Activated T-helper 1 cell treated with anti-CD3 and anti-CD28 coated beads, Interleukin-12 subunit alpha, Interleukin-12 subunit beta, Interleukin-2, Interleukin-4 antibody, amounts not matched to agents 30 ng/mL and 10 ng/mL and 1 ng/mL, durations not matched to agents 14 hours and 24 hours and 36 hours (primary cell): ENCODE results near the gene MCEE. TPM values are rescaled to one million over a fixed set of nuclear protein-coding genes. Genes with fewer than 3 reads are reported as not detected.

Experiments
- DNase-seq: peaks from one replicate; pipeline ENCODE4 v3.0.0; 2021; ENCODE audit warnings: low spot score
- H3K27ac Mint-ChIP-seq: one replicate; pipeline ENCODE4 v1.8.0; 2021; ENCODE audit warnings: mild to moderate bottlenecking, mixed read lengths
- H3K27me3 Mint-ChIP-seq: one replicate; pipeline ENCODE4 v1.8.0; 2022; ENCODE audit warnings: mild to moderate bottlenecking, moderate library complexity, mixed read lengths; ENCODE audit not compliant: insufficient read depth
- H3K36me3 Mint-ChIP-seq: one replicate; pipeline ENCODE4 v1.8.0; 2021; ENCODE audit warnings: low read depth, mixed read lengths
- H3K4me1 Mint-ChIP-seq: one replicate; pipeline ENCODE4 v1.8.0; 2021; ENCODE audit warnings: low read depth, mixed read lengths
- H3K4me3 Mint-ChIP-seq: one replicate; pipeline ENCODE4 v1.8.0; 2021; ENCODE audit warnings: mild to moderate bottlenecking, moderate library complexity, mixed read lengths
- H3K9me3 Mint-ChIP-seq: one replicate; pipeline ENCODE4 v1.8.0; 2021; ENCODE audit warnings: mixed read lengths
- intact Hi-C: fragments of 100-400 bp; cut with micrococcal nuclease; formaldehyde crosslinking; loops from one replicate; pipeline ENCODE4 v1.15.1; 2024
- total RNA-seq: library from RNA; stranded (reverse); gene quantifications from 2 replicates; pipeline ENCODE4 v1.2.3, GENCODE V29; 2022

Gene MCEE
- total RNA-seq, 1 donor from 2014 or later: 14.7 TPM

DNA sequence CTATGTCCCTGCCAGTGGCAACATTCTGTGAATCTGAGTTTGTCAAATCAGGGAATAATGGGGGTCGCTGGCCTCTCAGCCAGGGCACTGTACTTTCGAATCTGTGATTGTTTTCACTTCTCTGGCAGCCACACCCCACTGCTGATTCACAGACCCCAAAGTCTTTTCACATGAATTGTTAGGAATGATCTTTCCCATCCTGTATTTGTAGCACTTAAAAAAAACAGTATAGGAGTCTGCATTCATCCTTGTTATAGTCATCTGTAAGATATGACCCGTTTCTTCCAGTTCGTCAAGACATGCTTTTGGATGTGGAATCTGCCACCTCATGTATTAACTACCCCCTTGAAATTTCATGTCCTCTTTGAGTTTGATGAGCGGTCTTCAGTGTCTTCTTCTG lies 60.7 kb downstream of the MCEE start:
- Mint-ChIP-seq H3K4me1 (peaks cover 64% of the 10 kb centered on the region), H3K27ac (peak overlapping the region; percentile 97), H3K36me3 (peaks cover 32% of the 10 kb centered on the region), H3K27me3 (no peaks in the 10 kb centered on the region), H3K4me3 (peak overlapping the region; percentile 93), H3K9me3 (no peaks in the 10 kb centered on the region)
- no peak for DNase-seq
- intact Hi-C loops: loop anchor here (2.0 to 10.0 kb wide), 2 partner anchors 75 to 205 kb away; partner anchors contain the start of gene TEX261

GRCh38 chr2:71068218-71069035 lies 61.6 kb downstream of the MCEE start, which contains the start of gene NAGK:
Gene NAGK (plus strand): TSS chr2:71068648. CDS start chr2:71068684, 36 bp downstream.
- Mint-ChIP-seq H3K9me3 (no peaks in the 10 kb centered on the region), H3K27me3 (no peaks in the 10 kb centered on the region), H3K4me3 (peak within 1 kb of the TSS; percentile 93), H3K27ac (peak within 1 kb of the TSS; percentile 97), H3K4me1 (peaks cover 55% of the 10 kb centered on the region), H3K36me3 (peaks cover 22% of the 10 kb centered on the region)
- intact Hi-C loops: loop anchor here (1.0 to 10.0 kb wide), 8 partner anchors 19 to 263 kb away; partner anchors contain the start of genes MCEE, MPHOSPH10, PAIP2B and TEX261
- DNase-seq: peak; percentile 98

GRCh38 chr2:71067567-71068217 lies 62.3 kb downstream of the MCEE start:
- no peak for DNase-seq
- Mint-ChIP-seq H3K9me3 (no peaks in the 10 kb centered on the region), H3K4me1 (peaks cover 48% of the 10 kb centered on the region), H3K27ac (peak overlapping the region; percentile 97), H3K27me3 (peaks cover 4% of the 10 kb centered on the region), H3K4me3 (peak overlapping the region; percentile 93), H3K36me3 (peaks cover 18% of the 10 kb centered on the region)
- intact Hi-C loops: loop anchor here (1.0 to 10.0 kb wide), 8 partner anchors 18 to 264 kb away; partner anchors contain the start of genes MCEE, MPHOSPH10, PAIP2B and TEX261

DNA sequence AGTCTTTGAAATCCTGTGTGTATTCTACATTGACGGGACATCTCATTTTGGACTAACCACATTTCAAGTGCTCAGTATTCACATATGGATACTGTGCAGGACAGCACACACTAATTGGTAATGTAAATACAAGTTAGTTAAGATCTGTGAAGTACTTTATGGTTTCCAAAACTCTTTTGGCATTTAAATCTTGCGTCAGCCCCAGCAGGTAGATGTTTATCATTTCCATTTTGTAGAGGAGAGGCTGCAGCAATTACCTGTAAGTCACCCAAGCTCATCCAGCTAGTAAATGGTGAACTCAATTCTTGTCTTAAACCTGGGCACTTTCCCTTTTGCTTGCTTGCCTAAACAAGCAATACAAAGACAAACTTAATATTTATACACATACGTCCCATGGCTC lies 63.2 kb downstream of the MCEE start:
- H3K36me3 Mint-ChIP-seq: peaks cover 14% of the 10 kb centered on the region
- peaks cover 8% of the 10 kb centered on the region for H3K27me3 Mint-ChIP-seq
- no peak for DNase-seq
- no peaks in the 10 kb centered on the region for H3K9me3 Mint-ChIP-seq
- no peak overlapping the region for H3K27ac Mint-ChIP-seq
- peak overlapping the region; percentile 41 for H3K4me3 Mint-ChIP-seq
- peaks cover 40% of the 10 kb centered on the region for H3K4me1 Mint-ChIP-seq
- intact Hi-C loops: loop anchor here (10.0 kb wide), 1 partner anchor 208 kb away; no protein-coding TSS in a partner anchor

DNA sequence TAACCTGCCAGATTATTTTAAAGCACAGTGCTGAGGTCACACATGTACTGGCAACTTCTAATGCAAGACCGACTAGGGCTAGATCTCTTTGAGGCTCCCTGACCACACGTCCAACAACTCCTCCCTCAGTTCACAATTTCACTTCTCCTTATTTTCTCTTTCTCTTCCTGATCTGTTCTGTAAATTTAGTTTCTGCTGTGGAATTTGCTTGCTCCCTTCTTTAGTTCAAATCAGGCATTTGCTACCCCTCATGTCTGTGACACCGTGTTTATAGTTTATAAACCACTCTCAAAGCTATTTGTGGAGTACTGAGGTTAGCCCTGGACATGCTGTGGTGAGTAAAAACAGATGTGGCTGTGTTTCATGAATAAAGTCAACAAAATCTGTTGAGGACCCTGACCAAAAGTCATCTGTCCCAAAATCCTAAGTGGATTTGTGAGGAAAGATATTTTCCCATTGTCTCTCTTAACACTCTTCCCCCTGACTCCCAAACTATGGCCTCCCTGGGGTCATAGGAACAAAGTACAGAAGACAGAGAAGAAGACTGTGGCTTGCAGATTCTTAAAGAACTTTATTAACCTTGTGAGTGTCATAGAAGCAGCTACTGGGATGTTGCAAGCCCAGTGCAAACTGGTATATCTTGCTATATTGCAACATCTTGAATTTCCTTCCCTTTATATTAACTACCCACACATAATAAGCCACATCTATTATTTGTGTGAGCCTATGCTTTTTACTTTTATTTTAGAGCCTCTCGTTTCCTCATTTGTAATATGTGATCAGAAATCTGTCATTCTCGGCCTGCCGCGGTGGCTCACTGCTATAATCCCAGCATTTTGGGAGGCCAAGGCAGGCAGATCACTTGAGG lies 65.0 kb downstream of the MCEE start:
- intact Hi-C loops: loop anchor here (10.0 kb wide), 1 partner anchor 210 kb away; no protein-coding TSS in a partner anchor
- no peaks in the 10 kb centered on the region for H3K9me3 Mint-ChIP-seq
- H3K4me3 Mint-ChIP-seq: no peak overlapping the region
- H3K4me1 Mint-ChIP-seq: peaks cover 21% of the 10 kb centered on the region
- no peak overlapping the region for H3K27ac Mint-ChIP-seq
- DNase-seq: no peak
- H3K36me3 Mint-ChIP-seq: peaks cover 5% of the 10 kb centered on the region
- H3K27me3 Mint-ChIP-seq: peaks cover 11% of the 10 kb centered on the region

- H3K27me3 Mint-ChIP-seq: peaks cover 16% of the 10 kb centered on the region
- no peak for DNase-seq
- intact Hi-C loops: loop anchor here (10.0 kb wide), 1 partner anchor 211 kb away; no protein-coding TSS in a partner anchor
- no peak overlapping the region for H3K27ac Mint-ChIP-seq
- no peak overlapping the region for H3K4me3 Mint-ChIP-seq
- H3K4me1 Mint-ChIP-seq: peaks cover 13% of the 10 kb centered on the region
- H3K36me3 Mint-ChIP-seq: no peaks in the 10 kb centered on the region
- no peaks in the 10 kb centered on the region for H3K9me3 Mint-ChIP-seq
Measured at GRCh38 chr2:71064110-71064611, 65.9 kb downstream of the MCEE start.

- H3K9me3 Mint-ChIP-seq: no peaks in the 10 kb centered on the region
- H3K4me3 Mint-ChIP-seq: no peak overlapping the region
- peaks cover 19% of the 10 kb centered on the region for H3K27me3 Mint-ChIP-seq
- intact Hi-C loops: loop anchor here (10.0 kb wide), 1 partner anchor 212 kb away; no protein-coding TSS in a partner anchor
- no peaks in the 10 kb centered on the region for H3K36me3 Mint-ChIP-seq
- no peak for DNase-seq
- no peak overlapping the region for H3K27ac Mint-ChIP-seq
- H3K4me1 Mint-ChIP-seq: peaks cover 9% of the 10 kb centered on the region
Measured at GRCh38 chr2:71063216-71063615, 66.8 kb downstream of the MCEE start.

- H3K27me3 Mint-ChIP-seq: peaks cover 19% of the 10 kb centered on the region
- H3K27ac Mint-ChIP-seq: no peak overlapping the region
- no peak overlapping the region for H3K4me3 Mint-ChIP-seq
- intact Hi-C loops: loop anchor here (10.0 kb wide), 1 partner anchor 214 kb away; no protein-coding TSS in a partner anchor
- DNase-seq: no peak
- no peaks in the 10 kb centered on the region for H3K36me3 Mint-ChIP-seq
- H3K9me3 Mint-ChIP-seq: no peaks in the 10 kb centered on the region
- H3K4me1 Mint-ChIP-seq: no peaks in the 10 kb centered on the region
Measured at GRCh38 chr2:71060871-71061270, 69.2 kb downstream of the MCEE start.

GRCh38 chr2:71060211-71060610 lies 69.8 kb downstream of the MCEE start:
- intact Hi-C loops: loop anchor here (10.0 kb wide), 1 partner anchor 215 kb away; no protein-coding TSS in a partner anchor
- no peak overlapping the region for H3K27ac Mint-ChIP-seq
- H3K9me3 Mint-ChIP-seq: no peaks in the 10 kb centered on the region
- no peaks in the 10 kb centered on the region for H3K36me3 Mint-ChIP-seq
- no peak overlapping the region for H3K4me3 Mint-ChIP-seq
- H3K27me3 Mint-ChIP-seq: peaks cover 19% of the 10 kb centered on the region
- no peaks in the 10 kb centered on the region for H3K4me1 Mint-ChIP-seq
- DNase-seq: no peak

Other genes starting within 250 kb of the MCEE start
- not detected in 2 replicates for gene VAX2, start 229.7 kb downstream of the MCEE start, total RNA-seq
- gene ATP6V1B1, start 194.3 kb downstream of the MCEE start, total RNA-seq: not detected in 2 replicates
- gene ANKRD53, start 151.6 kb downstream of the MCEE start, total RNA-seq: not detected in 2 replicates
- gene TEX261, start 135.4 kb downstream of the MCEE start, total RNA-seq: 89.4 and 97.4 TPM in 2 replicates
- 75.2 and 83.2 TPM in 2 replicates for gene NAGK, start 61.6 kb downstream of the MCEE start, total RNA-seq
- 67.5 and 68.8 TPM in 2 replicates for gene MPHOSPH10, start 405 bp upstream of the MCEE start, total RNA-seq
- 0.41 and 0.44 TPM in 2 replicates for gene PAIP2B, start 96.9 kb upstream of the MCEE start, total RNA-seq
- gene ZNF638, start 201.6 kb upstream of the MCEE start, total RNA-seq: 88.8 and 96.8 TPM in 2 replicates